Gastroesophageal sphincter (tissue), 4 donors: Measurements from ENCODE around the gene DTNBP1. TPM values are rescaled to one million over a fixed set of nuclear protein-coding genes. Genes with fewer than 3 reads are reported as not detected.

Experiments
- ATAC-seq: fragments of 150-250 bp; one replicate; pipeline ENCODE4 v1.9.1; 2016; ENCODE audit warnings: mild to moderate bottlenecking, moderate library complexity
- H3K27ac ChIP-seq, 4 donors: fragments of 200-600 bp; sonication (generic) in 3 of 4; 1 replicate in 3 of 4; 2 replicates in 1 of 4; pipeline ENCODE4 v1.5.1; 2016 to 2019
- H3K27me3 ChIP-seq: fragments of 200-600 bp; sonication (generic); one replicate; pipeline ENCODE4 v1.5.1; 2019
- H3K36me3 ChIP-seq, 2 donors: fragments of 200-600 bp; sonication (generic); one replicate each; pipeline ENCODE4 v1.5.1; 2019; ENCODE audit warnings: control low read depth in 1 of 2
- H3K4me1 ChIP-seq, 3 donors: fragments of 200-600 bp; sonication (generic); 1 replicate in 2 of 3; 2 replicates in 1 of 3; pipeline ENCODE4 v1.5.1; 2016 to 2019; ENCODE audit warnings: control low read depth in 2 of 3
- H3K4me3 ChIP-seq, 2 donors: fragments of 200-600 bp; sonication (generic); one replicate each; pipeline ENCODE4 v1.5.1; 2019; ENCODE audit warnings: mild to moderate bottlenecking in 1 of 2, moderate library complexity in 1 of 2
- H3K9me3 ChIP-seq, 3 donors: fragments of 200-600 bp; sonication (generic); one replicate each; pipeline ENCODE4 v1.5.1; 2017 to 2019; ENCODE audit warnings: control low read depth in 2 of 3
- CTCF ChIP-seq, 4 experiments: fragments of 200-600 bp in 2 of 4; fragments of 450-650 bp in 2 of 4; sonication (generic) in 1 of 4; IDR thresholded peaks; one replicate each; pipeline ENCODE4 v1.5.1; 2017 to 2019; ENCODE audit warnings: antibody characterized with exemption in 4 of 4, mild to moderate bottlenecking in 2 of 4, moderate library complexity in 2 of 4
- EP300 ChIP-seq: sonication (generic); formaldehyde crosslinking; IDR thresholded peaks from one replicate; pipeline ENCODE4 v1.6.1; 2017; ENCODE audit warnings: antibody characterized with exemption, mild to moderate bottlenecking
- POLR2A ChIP-seq, 2 donors: fragments of 450-650 bp; IDR thresholded peaks; one replicate each; pipeline ENCODE4 v1.6.1; 2017; ENCODE audit warnings: antibody characterized with exemption in 2 of 2, mild to moderate bottlenecking in 2 of 2, moderate library complexity in 1 of 2
- POLR2AphosphoS5 ChIP-seq: sonication (generic); formaldehyde crosslinking; IDR thresholded peaks from one replicate; pipeline ENCODE4 v1.6.1; 2017; ENCODE audit warnings: antibody characterized with exemption
- WGBS, 2 donors: methylation state at CpG; one replicate each; pipeline ENCODE4 v1.1.5; 2018; ENCODE audit warnings: low coverage in 1 of 2; 5-methylcytosine and 5-hydroxymethylcytosine counted together
- total RNA-seq, 4 donors: library from RNA; depleted of rRNA; stranded (reverse); fragments of >200 nt; gene quantifications; one replicate each; pipeline ENCODE4 v1.1.0, GENCODE V29; 2016

DTNBP1 gene
- total RNA-seq, 4 donors from 2014 or later = 14.4 to 20.2 (median 16.9) TPM

- Histone ChIP-seq H3K4me1 (peaks cover 0 to 55% (median 10%) of the 10 kb centered on the region in 3 donors), H3K36me3 (peaks cover 0 to 31% of the 10 kb centered on the region in 2 donors), H3K27me3 (no peaks in the 10 kb centered on the region), H3K4me3 (no peak overlapping the region), H3K9me3 (no peaks in the 10 kb centered on the region), H3K27ac (no peak overlapping the region)
- no peak for ATAC-seq
- 64 to 68% methylated on average over 2 to 9 of the region's 9 CpGs for WGBS, 2 donors
- TF ChIP-seq CTCF (IDR thresholded peaks at IDR 0.05) (no peak), POLR2A (IDR thresholded peaks at IDR 0.05) (no peak), EP300 (no peak), POLR2AphosphoS5 (no peak)
Observed at GRCh38 chr6:15493437-15494168, 169.2 kb downstream of the DTNBP1 start.

GRCh38 chr6:15491986-15492269, 170.9 kb downstream of the DTNBP1 start:
- Histone ChIP-seq H3K27me3 (no peaks in the 10 kb centered on the region), H3K4me1 (peaks cover 0 to 55% (median 10%) of the 10 kb centered on the region in 3 donors), H3K9me3 (no peaks in the 10 kb centered on the region), H3K36me3 (peaks cover 0 to 38% of the 10 kb centered on the region in 2 donors), H3K27ac (no peak overlapping the region), H3K4me3 (no peak overlapping the region)
- ATAC-seq = no peak
- WGBS, 2 donors = 37 to 80% methylated on average over 2 to 5 of the region's 5 CpGs
- TF ChIP-seq POLR2AphosphoS5 (no peak), POLR2A (IDR thresholded peaks at IDR 0.05) (no peak), EP300 (no peak), CTCF (IDR thresholded peaks at IDR 0.05) (no peak)

GRCh38 chr6:15491255-15491985, 171.4 kb downstream of the DTNBP1 start:
- Histone ChIP-seq H3K27me3 (no peaks in the 10 kb centered on the region), H3K36me3 (peaks cover 0 to 33% of the 10 kb centered on the region in 2 donors), H3K4me1 (peaks cover 0 to 55% (median 10%) of the 10 kb centered on the region in 3 donors), H3K9me3 (no peaks in the 10 kb centered on the region), H3K27ac (peak overlapping the region in 1 of 4 donors; percentile 58), H3K4me3 (no peak overlapping the region)
- 15 to 24% methylated on average over 3 to 8 of the region's 9 CpGs for WGBS, 2 donors
- no peak for TF ChIP-seq POLR2A (IDR thresholded peaks at IDR 0.05)
- TF ChIP-seq EP300 = no peak
- peak; percentile 88 to 93 (median 91) for TF ChIP-seq CTCF (IDR thresholded peaks at IDR 0.05)
- TF ChIP-seq POLR2AphosphoS5 = peak; percentile 67
- ATAC-seq = peak; percentile 68

GRCh38 chr6:15490242-15491100, 172.4 kb downstream of the DTNBP1 start:
- TF ChIP-seq EP300 = no peak
- TF ChIP-seq CTCF (IDR thresholded peaks at IDR 0.05) = no peak
- TF ChIP-seq POLR2AphosphoS5 = no peak
- TF ChIP-seq POLR2A (IDR thresholded peaks at IDR 0.05) = no peak
- WGBS, 2 donors = 81 to 86% methylated on average over 7 to 11 of the region's 11 CpGs
- Histone ChIP-seq H3K9me3 (no peaks in the 10 kb centered on the region), H3K36me3 (peaks cover 0 to 25% of the 10 kb centered on the region in 2 donors), H3K4me3 (no peak overlapping the region), H3K27ac (peak overlapping the region in 1 of 4 donors; percentile 58), H3K4me1 (peaks cover 0 to 52% (median 7%) of the 10 kb centered on the region in 3 donors), H3K27me3 (no peaks in the 10 kb centered on the region)
- ATAC-seq = no peak
